Measurements from ENCODE around the gene EEF1A1.
"Not testable (repeated sequence)": the region's sequence is repeated elsewhere in the genome, so short reads cannot be mapped to it uniquely, and the experiment has no call there.

EEF1A1 gene

GRCh38 chr6:73551115-73551514 is 30.3 kb upstream of the EEF1A1 start:
- not testable (repeated sequence) for H3K27me3 Mint-ChIP-seq; H3K9me3 Mint-ChIP-seq; ATAC-seq (ENCODE audit: low read depth); H3K36me3 Mint-ChIP-seq; H3K27ac Mint-ChIP-seq; H3K4me1 Mint-ChIP-seq; H3K4me3 Mint-ChIP-seq; DNase-seq (ENCODE audit: low spot score in 2 of 2)

DNA sequence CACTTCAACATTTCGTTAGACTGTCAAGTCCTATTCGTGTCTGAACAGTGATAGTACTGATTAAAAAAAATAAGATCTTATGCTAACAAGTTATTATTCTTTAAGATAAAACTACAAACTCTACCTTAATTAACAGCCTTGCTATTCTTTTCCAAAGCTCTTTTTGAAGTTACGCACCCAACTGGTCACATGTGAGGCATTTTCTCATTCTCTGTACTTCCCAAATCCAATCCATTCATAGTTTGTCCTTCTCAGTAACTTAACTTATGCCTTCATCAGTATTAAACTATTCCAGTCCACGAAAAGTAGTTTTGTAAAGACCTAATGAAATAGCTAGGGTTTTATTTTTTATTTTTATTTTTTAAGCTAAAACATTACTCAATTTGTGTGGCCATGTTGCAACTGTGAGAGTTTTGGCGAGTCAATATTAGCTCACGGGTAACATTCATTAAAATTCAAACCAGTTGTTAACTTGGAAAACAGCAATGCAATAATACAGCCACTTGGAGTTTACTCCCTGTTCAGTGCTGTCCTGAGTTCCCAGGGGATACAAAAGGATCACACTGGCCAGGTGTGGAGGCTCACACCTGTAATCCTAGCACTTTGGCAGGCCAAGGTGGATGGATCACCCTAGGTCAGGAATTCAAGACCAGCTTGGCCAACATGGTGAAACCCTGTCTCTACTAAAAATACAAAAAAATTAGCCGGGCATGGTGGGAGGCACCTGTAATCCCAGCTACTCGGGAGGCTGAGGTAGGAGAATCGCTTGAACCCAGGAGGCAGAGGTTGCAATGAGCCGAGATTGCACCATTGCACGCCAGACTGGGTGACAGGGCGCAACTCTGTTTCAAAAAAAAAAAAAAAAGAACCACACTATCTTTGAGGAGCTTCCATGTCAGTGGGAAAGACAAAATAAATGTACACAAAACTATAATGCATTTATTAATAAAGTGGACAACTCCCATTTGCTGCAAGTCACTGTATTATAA is 27.9 kb upstream of the EEF1A1 start:
- H3K27ac Mint-ChIP-seq = no peak overlapping the region
- H3K9me3 Mint-ChIP-seq = peaks cover 1% of the 10 kb centered on the region
- DNase-seq (ENCODE audit: low spot score in 2 of 2) = no peak
- H3K36me3 Mint-ChIP-seq = peaks cover 2% of the 10 kb centered on the region
- H3K27me3 Mint-ChIP-seq = no peaks in the 10 kb centered on the region
- ATAC-seq (ENCODE audit: low read depth) = no peak
- H3K4me1 Mint-ChIP-seq = peaks cover 6% of the 10 kb centered on the region
- no peak overlapping the region for H3K4me3 Mint-ChIP-seq

DNA sequence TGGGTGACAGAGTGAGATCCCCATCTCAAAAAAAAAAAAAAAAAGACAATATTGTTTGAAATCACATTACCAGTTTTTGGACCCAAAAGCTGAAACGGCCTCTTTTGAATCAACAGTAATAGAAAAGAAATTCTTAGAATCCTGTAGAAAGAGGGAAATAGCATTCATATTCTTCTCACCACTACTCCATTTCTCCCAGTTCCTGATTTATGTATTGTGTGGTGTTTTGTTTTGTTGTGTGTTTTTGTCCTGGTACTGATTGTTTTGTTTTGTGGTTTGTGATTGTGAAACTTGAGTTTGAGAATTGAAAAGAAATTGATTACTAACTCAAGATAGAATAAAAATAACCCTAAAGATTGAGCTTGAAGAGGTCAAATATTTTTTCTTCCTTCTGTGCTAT is 26.2 kb upstream of the EEF1A1 start:
- H3K9me3 Mint-ChIP-seq = peaks cover 1% of the 10 kb centered on the region
- H3K27me3 Mint-ChIP-seq = no peaks in the 10 kb centered on the region
- DNase-seq (ENCODE audit: low spot score in 2 of 2) (no peak), ATAC-seq (ENCODE audit: low read depth) (no peak)
- no peak overlapping the region for H3K4me3 Mint-ChIP-seq
- H3K4me1 Mint-ChIP-seq = peaks cover 6% of the 10 kb centered on the region
- no peak overlapping the region for H3K27ac Mint-ChIP-seq
- peaks cover 2% of the 10 kb centered on the region for H3K36me3 Mint-ChIP-seq

DNA sequence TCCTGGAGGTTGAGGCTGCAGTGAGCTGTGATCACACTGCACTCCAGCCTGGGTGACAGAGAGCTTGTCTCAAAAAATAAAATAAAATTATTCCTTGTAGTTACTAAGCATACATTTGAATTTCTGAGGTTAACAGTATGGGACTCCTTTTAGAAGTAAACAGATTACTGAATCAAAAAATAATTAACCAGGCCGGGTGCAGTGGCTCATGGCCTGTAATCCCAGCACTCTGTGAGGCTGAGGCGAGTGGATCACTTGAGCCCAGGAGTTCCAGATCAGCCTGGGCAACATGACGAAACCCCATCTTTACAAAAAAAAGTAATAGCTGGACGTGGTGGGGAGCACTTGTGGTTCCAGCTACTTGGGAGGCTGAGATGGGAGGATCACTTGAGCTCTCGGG is 22.1 kb upstream of the EEF1A1 start:
- Mint-ChIP-seq H3K9me3 (peaks cover 1% of the 10 kb centered on the region), H3K4me1 (peaks cover 6% of the 10 kb centered on the region), H3K27ac (no peak overlapping the region), H3K36me3 (peaks cover 2% of the 10 kb centered on the region), H3K27me3 (no peaks in the 10 kb centered on the region), H3K4me3 (no peak overlapping the region)
- ATAC-seq (ENCODE audit: low read depth) (no peak), DNase-seq (ENCODE audit: low spot score in 2 of 2) (no peak)

DNA sequence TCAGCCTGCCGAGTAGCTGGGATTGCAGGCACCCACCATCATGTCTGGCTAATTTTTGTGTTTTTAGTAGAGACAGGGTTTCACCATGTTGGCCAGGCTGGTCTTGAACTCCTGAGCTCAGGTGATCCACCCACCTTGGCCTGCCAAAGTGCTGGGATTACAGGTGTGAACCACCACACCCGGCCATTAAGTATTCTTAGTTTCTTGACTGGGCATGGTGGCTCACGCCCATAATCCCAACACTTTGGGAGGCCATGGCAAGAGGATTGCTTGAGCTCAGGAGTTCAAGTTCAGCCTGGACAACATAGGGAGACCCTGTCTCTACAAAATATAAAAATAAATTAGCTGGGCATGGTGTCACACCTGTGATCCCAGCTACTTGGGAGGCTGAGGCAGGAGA is 21.6 kb upstream of the EEF1A1 start:
- H3K4me1 Mint-ChIP-seq; DNase-seq (ENCODE audit: low spot score in 2 of 2); H3K36me3 Mint-ChIP-seq; ATAC-seq (ENCODE audit: low read depth); H3K27ac Mint-ChIP-seq; H3K4me3 Mint-ChIP-seq; H3K9me3 Mint-ChIP-seq; H3K27me3 Mint-ChIP-seq: not testable (repeated sequence)

GRCh38 chr6:73538116-73538779 is 17.4 kb upstream of the EEF1A1 start:
- Mint-ChIP-seq H3K27me3 (no peaks in the 10 kb centered on the region), H3K9me3 (no peaks in the 10 kb centered on the region), H3K36me3 (no peaks in the 10 kb centered on the region), H3K4me1 (no peaks in the 10 kb centered on the region), H3K27ac (no peak overlapping the region), H3K4me3 (no peak overlapping the region)
- DNase-seq (ENCODE audit: low spot score in 2 of 2) (no peak), ATAC-seq (ENCODE audit: low read depth) (no peak)

GRCh38 chr6:73537677-73538076 is 16.8 kb upstream of the EEF1A1 start:
- no peaks in the 10 kb centered on the region for H3K4me1 Mint-ChIP-seq
- ATAC-seq (ENCODE audit: low read depth) (peak; percentile 71), DNase-seq (ENCODE audit: low spot score in 2 of 2) (no peak)
- peaks cover 2% of the 10 kb centered on the region for H3K36me3 Mint-ChIP-seq
- H3K27me3 Mint-ChIP-seq = no peaks in the 10 kb centered on the region
- no peak overlapping the region for H3K4me3 Mint-ChIP-seq
- H3K9me3 Mint-ChIP-seq = no peaks in the 10 kb centered on the region
- no peak overlapping the region for H3K27ac Mint-ChIP-seq

- H3K9me3 Mint-ChIP-seq = no peaks in the 10 kb centered on the region
- H3K4me3 Mint-ChIP-seq = no peak overlapping the region
- DNase-seq (ENCODE audit: low spot score in 2 of 2) = no peak
- H3K4me1 Mint-ChIP-seq = no peaks in the 10 kb centered on the region
- no peaks in the 10 kb centered on the region for H3K27me3 Mint-ChIP-seq
- ATAC-seq (ENCODE audit: low read depth) = no peak
- H3K36me3 Mint-ChIP-seq = peaks cover 2% of the 10 kb centered on the region
- no peak overlapping the region for H3K27ac Mint-ChIP-seq
Measured at GRCh38 chr6:73534628-73535027, 13.8 kb upstream of the EEF1A1 start.

- Mint-ChIP-seq H3K36me3 (peaks cover 2% of the 10 kb centered on the region), H3K27ac (no peak overlapping the region), H3K4me1 (no peaks in the 10 kb centered on the region), H3K9me3 (no peaks in the 10 kb centered on the region), H3K27me3 (no peaks in the 10 kb centered on the region), H3K4me3 (no peak overlapping the region)
- ATAC-seq (ENCODE audit: low read depth) = no peak
- DNase-seq (ENCODE audit: low spot score in 2 of 2) = no peak
Measured at GRCh38 chr6:73532293-73532692, 11.5 kb upstream of the EEF1A1 start.

- no peaks in the 10 kb centered on the region for H3K9me3 Mint-ChIP-seq
- peaks cover 2% of the 10 kb centered on the region for H3K36me3 Mint-ChIP-seq
- H3K4me3 Mint-ChIP-seq = no peak overlapping the region
- ATAC-seq (ENCODE audit: low read depth) (no peak), DNase-seq (ENCODE audit: low spot score in 2 of 2) (no peak)
- H3K4me1 Mint-ChIP-seq = peaks cover under 1% of the 10 kb centered on the region
- no peaks in the 10 kb centered on the region for H3K27me3 Mint-ChIP-seq
- no peak overlapping the region for H3K27ac Mint-ChIP-seq
Measured at GRCh38 chr6:73528897-73529296, 8.1 kb upstream of the EEF1A1 start.

- H3K4me3 Mint-ChIP-seq = no peak overlapping the region
- peaks cover 2% of the 10 kb centered on the region for H3K36me3 Mint-ChIP-seq
- no peak for ATAC-seq (ENCODE audit: low read depth)
- H3K9me3 Mint-ChIP-seq = no peaks in the 10 kb centered on the region
- no peak for DNase-seq (ENCODE audit: low spot score in 2 of 2)
- H3K4me1 Mint-ChIP-seq = peaks cover 4% of the 10 kb centered on the region
- no peaks in the 10 kb centered on the region for H3K27me3 Mint-ChIP-seq
- no peak overlapping the region for H3K27ac Mint-ChIP-seq
Measured at GRCh38 chr6:73525546-73526330, 4.9 kb upstream of the EEF1A1 start.

GRCh38 chr6:73523434-73524123 is 2.7 kb upstream of the EEF1A1 start:
- Mint-ChIP-seq H3K4me1 (peaks cover 17% of the 10 kb centered on the region), H3K36me3 (peaks cover 18% of the 10 kb centered on the region), H3K4me3 (peak overlapping the region; percentile 95), H3K27ac (peak overlapping the region; percentile 99), H3K27me3 (no peaks in the 10 kb centered on the region), H3K9me3 (no peaks in the 10 kb centered on the region)
- ATAC-seq (ENCODE audit: low read depth) (peak; percentile 47), DNase-seq (ENCODE audit: low spot score in 2 of 2) (peak; percentile 78 to 83)

DNA sequence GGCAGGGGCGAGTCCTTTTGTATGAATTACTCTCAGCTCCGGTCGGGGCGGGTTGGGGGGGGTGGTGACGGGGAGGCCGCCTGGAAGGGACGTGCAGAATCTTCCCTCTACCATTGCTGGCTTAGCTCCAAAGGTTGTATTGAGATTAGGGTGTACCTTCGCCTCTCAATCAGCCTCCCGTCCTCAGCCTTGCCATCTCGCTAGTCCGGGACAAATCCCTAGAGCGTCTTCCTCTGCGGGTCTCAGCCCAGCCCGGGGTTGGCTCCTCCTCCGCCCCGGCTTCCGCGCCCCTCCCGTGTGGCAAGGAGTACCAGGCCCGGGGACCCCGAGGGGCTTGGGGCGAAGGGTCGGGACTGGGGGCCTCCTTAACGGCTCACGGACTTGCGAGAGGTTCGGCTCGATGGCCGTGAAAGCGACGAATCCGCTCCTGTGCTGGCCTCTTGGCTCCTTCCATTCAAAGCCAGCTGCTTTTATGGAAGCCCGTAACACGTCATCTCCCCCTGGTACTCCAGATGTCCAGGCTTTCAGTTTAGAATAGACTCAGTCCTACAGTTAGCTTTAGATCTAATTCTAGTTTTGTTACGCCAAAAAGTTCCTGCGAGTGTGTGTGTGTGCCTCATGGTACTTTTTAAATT is 636 bp upstream of the EEF1A1 start:
- Mint-ChIP-seq H3K27ac (peak overlapping the region; percentile 99), H3K4me1 (peaks cover 29% of the 10 kb centered on the region), H3K9me3 (no peaks in the 10 kb centered on the region), H3K4me3 (peak overlapping the region; percentile 95), H3K36me3 (peaks cover 23% of the 10 kb centered on the region), H3K27me3 (no peaks in the 10 kb centered on the region)
- peak; percentile 17 for ATAC-seq (ENCODE audit: low read depth)
- DNase-seq (ENCODE audit: low spot score in 2 of 2) = peak in 1 of 2 donors; percentile 76

Measured in memory B cell (primary cell).